Endometrium (tissue), 2 donors: ENCODE measurements around the gene CEMIP2.

ENCODE experiments used
- FAIRE-seq: peaks from 2 replicates; lab custom pipeline; 2012; peaks lifted over from hg19 to GRCh38; lab: Jason Lieb, UNC
- donor health status: control.
- donor health status: control.

Gene CEMIP2

GRCh38 chr9:71774920-71775319 lies 6.6 kb upstream of the CEMIP2 start:
- FAIRE-seq: no peak

GRCh38 chr9:71772726-71773125 lies 4.4 kb upstream of the CEMIP2 start:
- no peak for FAIRE-seq

GRCh38 chr9:71770170-71770569 lies 1.9 kb upstream of the CEMIP2 start:
- no peak for FAIRE-seq

- no peak for FAIRE-seq
Measured at GRCh38 chr9:71769175-71770161, 1.2 kb upstream of the CEMIP2 start.

GRCh38 chr9:71767776-71768321 lies 464 bp downstream of the CEMIP2 start:
- no peak for FAIRE-seq

GRCh38 chr9:71767163-71767775 lies 1.0 kb downstream of the CEMIP2 start:
- FAIRE-seq: no peak

- no peak for FAIRE-seq
Measured at GRCh38 chr9:71766663-71767062, 1.6 kb downstream of the CEMIP2 start.

GRCh38 chr9:71765693-71766092 lies 2.6 kb downstream of the CEMIP2 start:
- no peak for FAIRE-seq

- FAIRE-seq: no peak
Measured at GRCh38 chr9:71764891-71765290, 3.4 kb downstream of the CEMIP2 start.

GRCh38 chr9:71764463-71764862 lies 3.9 kb downstream of the CEMIP2 start:
- FAIRE-seq: no peak

GRCh38 chr9:71763832-71764231 lies 4.5 kb downstream of the CEMIP2 start:
- FAIRE-seq: no peak

- no peak for FAIRE-seq
Measured at GRCh38 chr9:71762900-71763653, 5.2 kb downstream of the CEMIP2 start.

- FAIRE-seq: no peak
Measured at GRCh38 chr9:71761938-71762353, 6.4 kb downstream of the CEMIP2 start.

- no peak for FAIRE-seq
Measured at GRCh38 chr9:71760901-71761300, 7.4 kb downstream of the CEMIP2 start.

- peak; percentile 50 for FAIRE-seq
Measured at GRCh38 chr9:71758785-71759184, 9.5 kb downstream of the CEMIP2 start.

GRCh38 chr9:71758277-71758676 lies 10.0 kb downstream of the CEMIP2 start:
- FAIRE-seq: no peak

- no peak for FAIRE-seq
Measured at GRCh38 chr9:71756753-71757152, 11.6 kb downstream of the CEMIP2 start.

- no peak for FAIRE-seq
Measured at GRCh38 chr9:71755869-71756268, 12.4 kb downstream of the CEMIP2 start.

- no peak for FAIRE-seq
Measured at GRCh38 chr9:71755230-71755629, 13.1 kb downstream of the CEMIP2 start.

GRCh38 chr9:71754151-71754550 lies 14.2 kb downstream of the CEMIP2 start:
- no peak for FAIRE-seq

GRCh38 chr9:71752928-71753327 lies 15.4 kb downstream of the CEMIP2 start:
- FAIRE-seq: no peak

- FAIRE-seq: no peak
Measured at GRCh38 chr9:71752352-71752751, 16.0 kb downstream of the CEMIP2 start.
